GM19023 (cell line): ENCODE data around the gene FAM13B.

ENCODE experiments used
- ATAC-seq: cut with Tn5 transposase; IDR thresholded peaks from one replicate; pipeline ENCODE4 v1.9.1; 2021; ENCODE audit warnings: mild to moderate bottlenecking, moderate library complexity; ENCODE audit not compliant: unreplicated experiment

FAM13B gene

DNA sequence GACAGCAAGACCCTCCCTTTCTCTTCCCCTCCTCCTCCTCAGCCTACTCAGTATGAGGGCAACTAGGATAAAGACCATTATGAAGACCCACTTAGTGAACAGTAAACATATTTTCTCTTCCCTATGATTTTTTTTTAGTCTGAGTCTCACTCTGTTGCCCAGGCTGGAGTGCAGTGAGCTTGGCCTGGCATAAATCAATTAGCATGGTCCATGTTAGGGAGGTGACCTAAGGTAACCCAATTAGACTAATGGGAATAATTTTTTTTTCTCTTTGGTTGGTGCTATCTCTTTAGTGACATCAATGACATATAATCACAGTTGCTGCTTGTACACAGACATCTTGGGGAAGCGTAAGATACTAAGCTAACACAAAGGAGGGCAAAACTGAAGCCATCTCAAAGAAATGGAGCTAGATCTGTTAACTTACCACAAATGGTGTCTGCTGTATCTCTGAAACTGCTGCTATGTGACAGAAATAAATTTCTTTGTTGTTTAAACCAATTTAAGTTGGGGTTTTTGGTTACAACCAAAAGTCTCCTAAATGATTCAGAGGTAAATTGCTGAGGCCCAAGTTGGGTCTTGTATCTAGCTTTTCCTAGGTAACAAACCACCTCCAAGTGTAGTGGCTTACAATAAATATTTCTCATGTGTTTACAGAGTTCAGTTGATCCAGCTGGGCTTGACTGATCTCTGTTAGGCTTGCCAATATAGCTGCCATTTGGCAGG lies 130.3 kb downstream of the FAM13B start:
- ATAC-seq: no peak

DNA sequence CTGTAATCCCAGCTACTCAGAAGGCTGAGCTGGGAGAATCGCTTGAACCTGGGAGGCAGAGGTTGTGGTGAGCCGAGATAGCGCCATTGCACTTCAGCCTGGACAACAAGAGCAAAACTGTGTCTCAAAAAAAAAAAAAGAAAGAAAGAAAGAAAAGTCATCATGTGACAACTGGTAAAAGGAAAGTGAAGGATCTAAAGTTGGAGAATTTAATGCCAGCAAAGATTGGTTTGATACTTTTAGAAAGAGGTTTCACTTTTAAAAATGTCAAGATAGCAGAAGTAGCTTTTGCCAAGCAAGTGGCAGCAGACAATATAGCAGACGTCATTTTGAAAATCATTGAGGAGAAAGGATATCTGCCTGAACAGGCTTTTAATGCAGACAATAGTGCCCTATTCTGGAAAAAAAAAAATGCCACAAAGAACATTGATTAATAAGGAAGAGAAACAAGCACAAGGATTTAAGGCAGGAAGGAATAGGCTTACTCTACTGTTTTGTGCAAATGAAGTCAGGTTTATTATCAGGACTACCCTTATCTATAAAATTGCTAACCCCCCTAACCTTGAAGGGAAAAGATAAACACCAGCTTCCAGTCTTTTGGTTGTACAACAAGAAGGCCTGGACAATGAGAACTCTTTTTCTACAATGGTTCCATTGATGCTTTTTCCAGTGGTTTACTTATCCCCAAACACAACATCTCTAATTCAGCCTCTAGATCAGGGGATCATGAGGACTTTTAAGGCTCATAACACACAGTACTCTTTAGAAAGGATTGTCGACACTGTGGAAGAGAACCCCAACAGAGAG lies 131.7 kb downstream of the FAM13B start:
- no peak for ATAC-seq

DNA sequence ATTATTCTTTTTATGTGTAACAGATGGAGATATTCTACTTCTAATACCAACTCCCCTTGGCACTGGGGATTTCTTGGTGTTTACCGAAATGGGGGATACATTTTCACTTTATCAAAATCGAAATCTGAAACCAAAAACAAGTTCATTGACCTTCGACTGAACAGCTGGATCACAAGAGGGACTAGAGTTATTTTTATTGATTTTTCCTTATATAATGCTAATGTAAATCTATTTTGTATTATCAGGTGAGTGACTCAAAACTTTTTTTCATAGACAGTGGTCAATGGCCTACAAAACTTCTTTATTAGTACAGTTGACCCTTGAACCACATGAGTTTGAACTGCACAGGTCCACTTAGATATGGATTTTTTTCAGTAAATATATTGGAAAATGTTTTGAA lies 133.4 kb downstream of the FAM13B start:
- ATAC-seq: no peak

DNA sequence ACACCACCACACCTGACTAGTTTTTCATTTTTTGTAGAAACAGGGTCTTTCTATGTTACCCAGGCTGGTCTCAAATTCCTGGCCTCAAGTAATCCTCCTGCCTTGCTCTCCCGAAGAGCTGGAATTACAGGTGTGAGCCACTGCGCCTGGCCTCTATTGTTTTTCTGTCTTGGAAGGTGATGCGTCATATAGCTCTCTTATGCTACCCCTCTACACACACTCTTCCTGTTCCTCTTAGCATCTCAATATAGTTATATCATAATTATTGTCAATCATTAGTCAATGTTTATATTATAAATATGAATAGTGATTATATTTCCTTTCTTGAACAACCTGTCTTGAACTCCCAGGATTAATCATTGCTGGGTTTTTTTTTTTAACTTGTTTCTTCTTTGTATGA lies 136.3 kb downstream of the FAM13B start:
- no peak for ATAC-seq

DNA sequence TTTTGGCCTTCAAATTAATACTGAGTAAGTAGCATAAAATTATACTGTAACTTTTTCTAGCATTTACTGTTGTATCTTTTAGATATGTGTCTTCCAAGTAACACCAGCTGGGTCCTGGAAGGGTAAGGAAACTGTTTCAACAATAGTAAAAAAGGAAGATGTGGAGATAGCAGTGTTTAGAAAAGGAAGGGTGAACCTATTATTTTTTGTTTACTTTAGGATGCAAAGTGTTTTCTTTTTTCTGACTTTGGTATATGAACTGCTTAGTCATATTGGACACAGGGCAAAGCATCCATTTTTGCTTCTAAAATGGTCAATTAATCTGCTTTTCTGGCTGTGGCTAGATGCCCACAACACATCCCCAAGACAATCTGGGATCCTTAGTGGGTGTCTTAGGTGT lies 138.3 kb downstream of the FAM13B start:
- ATAC-seq: no peak

DNA sequence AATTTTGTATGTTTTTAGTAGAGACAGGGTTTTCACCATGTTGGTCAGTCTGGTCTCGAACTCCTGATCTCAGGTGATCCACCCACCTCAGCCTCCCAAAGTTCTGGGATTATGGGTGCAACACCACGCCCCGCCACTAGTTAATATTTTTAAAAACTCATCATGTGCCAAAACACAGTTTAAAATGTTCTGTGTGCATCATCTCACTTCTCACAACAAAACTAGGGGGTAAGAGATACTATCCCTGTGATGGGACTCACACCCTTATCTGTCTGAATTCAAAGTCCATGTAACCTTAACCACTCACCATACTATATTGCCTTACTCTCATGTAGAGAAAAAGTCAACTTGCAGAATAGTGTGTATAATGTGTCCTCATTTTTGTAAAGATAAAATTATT lies 141.0 kb downstream of the FAM13B start:
- no peak for ATAC-seq

DNA sequence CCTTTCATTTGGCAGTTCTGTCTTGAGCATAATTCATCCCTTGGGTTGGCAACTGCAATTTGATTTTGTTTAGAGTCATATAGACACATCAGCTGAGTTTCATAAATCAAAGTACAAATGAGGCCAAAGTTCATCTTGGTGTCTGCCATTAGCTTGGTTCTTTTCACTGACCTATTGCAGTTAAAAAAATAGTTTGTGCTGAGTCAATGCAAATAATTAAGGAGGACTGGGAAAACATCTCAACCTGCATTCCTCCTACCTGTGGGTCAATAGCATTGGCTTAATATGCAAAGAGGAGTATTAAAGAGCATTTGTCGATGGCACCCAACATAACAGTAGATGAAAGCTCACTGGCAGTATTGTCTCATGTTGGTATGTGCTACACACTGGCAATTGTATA lies 142.0 kb downstream of the FAM13B start:
- ATAC-seq: no peak

DNA sequence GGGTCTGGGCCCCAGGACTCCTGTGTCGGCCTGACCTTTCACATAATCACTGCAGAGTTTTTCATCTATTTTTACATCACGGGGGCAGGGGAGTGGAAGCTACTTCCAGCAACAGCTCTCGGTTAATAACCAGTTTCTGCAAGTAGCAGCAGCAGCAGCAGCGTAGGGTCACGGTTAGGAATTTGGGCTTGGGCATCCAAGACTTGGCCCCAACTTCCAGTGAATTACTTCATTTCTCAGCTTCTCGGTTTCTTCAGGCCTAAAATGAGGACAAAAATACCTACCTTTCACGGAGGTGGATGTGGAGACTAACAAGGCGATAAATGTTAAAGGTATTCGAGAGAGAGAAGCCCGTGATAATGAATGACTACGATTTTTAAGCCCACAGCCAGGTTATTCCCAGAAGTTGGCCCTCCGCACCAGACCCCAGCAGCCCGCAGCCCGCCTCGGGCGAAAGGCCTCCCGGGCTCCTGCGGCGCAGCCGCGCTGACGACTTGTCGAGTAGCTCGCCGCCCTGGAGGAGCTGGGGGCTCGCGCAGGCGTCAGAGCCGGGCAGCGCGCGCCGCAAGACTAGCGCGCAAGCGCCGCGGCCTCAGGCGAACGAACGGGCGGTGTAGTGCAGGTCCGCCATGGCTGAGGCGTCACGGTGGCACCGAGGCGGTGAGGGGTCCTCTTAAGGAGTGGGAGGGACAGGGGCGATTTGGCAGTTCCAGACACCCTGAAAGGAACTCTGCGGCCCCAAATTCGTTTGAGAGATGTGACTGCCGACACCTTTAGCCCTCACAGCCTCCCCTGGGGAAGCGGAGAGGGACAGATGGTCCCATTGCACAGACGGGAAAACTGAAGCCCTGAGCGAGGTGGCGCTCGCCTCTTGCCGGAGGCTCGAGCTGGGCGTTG lies 143.8 kb downstream of the FAM13B start, which contains the start of gene PKD2L2:
Gene PKD2L2, plus strand, starts transcription at position 595 of the 897 bp plus-strand sequence. Its CDS starts 35 bp downstream, at position 630.
- ATAC-seq: peak; percentile 97

DNA sequence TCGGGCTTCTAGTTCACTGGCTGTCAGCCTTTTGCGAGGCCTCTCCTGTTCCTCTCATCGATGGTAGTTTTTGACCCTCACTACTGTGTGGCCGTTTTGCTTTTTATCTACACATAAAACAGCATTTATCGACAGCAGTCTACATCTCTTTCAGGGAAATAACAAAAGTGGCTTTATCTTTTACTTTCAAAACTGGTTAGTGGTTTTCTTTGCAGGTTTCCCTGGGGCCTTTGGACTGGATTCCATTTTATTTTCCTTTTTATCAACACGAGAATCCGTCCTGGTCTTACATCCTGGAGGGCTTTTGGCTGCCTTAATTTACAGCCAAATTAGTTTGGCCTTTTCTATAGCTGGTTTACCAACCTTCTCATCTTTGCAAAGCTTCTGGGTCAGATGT lies 144.4 kb downstream of the FAM13B start:
- no peak for ATAC-seq
